Neural progenitor cell (in vitro differentiated cells): ENCODE results near the gene TAF8. TPM values are rescaled to one million over a fixed set of nuclear protein-coding genes. Genes with fewer than 3 reads are reported as not detected.

Source experiments
- DNase-seq: peaks from one replicate; pipeline ENCODE4 v3.0.0-alpha.2; 2016; ENCODE audit warnings: low spot score
- H2AFZ ChIP-seq: fragments of 200-600 bp; sonication (generic); replicated peaks from 2 replicates; pipeline ENCODE4 v1.6.1; 2016; ENCODE audit warnings: antibody characterized with exemption
- H3F3A ChIP-seq: fragments of 200-600 bp; sonication (generic); 2 replicates; pipeline ENCODE4 v1.6.1; 2016; ENCODE audit warnings: antibody characterized with exemption, low read depth
- H3K27ac ChIP-seq: fragments of 200-600 bp; sonication (generic); 2 replicates; pipeline ENCODE4 v1.5.1; 2016; ENCODE audit warnings: mild to moderate bottlenecking
- H3K27me3 ChIP-seq: fragments of 200-600 bp; sonication (generic); 2 replicates; pipeline ENCODE4 v1.6.1; 2016; ENCODE audit warnings: mild to moderate bottlenecking, moderate library complexity
- H3K36me3 ChIP-seq: fragments of 200-600 bp; sonication (generic); 2 replicates; pipeline ENCODE4 v1.5.1; 2016
- H3K4me1 ChIP-seq: fragments of 200-600 bp; sonication (generic); 2 replicates; pipeline ENCODE4 v1.6.1; 2016; ENCODE audit warnings: mixed run types
- H3K4me2 ChIP-seq: fragments of 200-600 bp; sonication (generic); 2 replicates; pipeline ENCODE4 v1.6.1; 2016
- H3K4me3 ChIP-seq: fragments of 200-600 bp; sonication (generic); 2 replicates; pipeline ENCODE4 v1.5.1; 2016
- H3K79me2 ChIP-seq: fragments of 200-600 bp; sonication (generic); 2 replicates; pipeline ENCODE4 v1.6.1; 2016; ENCODE audit warnings: low read depth
- H3K9ac ChIP-seq: fragments of 200-600 bp; sonication (generic); 2 replicates; pipeline ENCODE4 v1.6.1; 2016
- H3K9me3 ChIP-seq: fragments of 200-600 bp; sonication (generic); 2 replicates; pipeline ENCODE4 v1.5.1; 2016; ENCODE audit warnings: low read depth
- H4K20me1 ChIP-seq: fragments of 200-600 bp; sonication (generic); 2 replicates; pipeline ENCODE4 v1.6.1; 2016; ENCODE audit warnings: low read depth
- H3K27ac Mint-ChIP-seq: 3 replicates; pipeline ENCODE4 v1.8.0; 2021; ENCODE audit warnings: mixed read lengths
- H3K27me3 Mint-ChIP-seq: 2 replicates; pipeline ENCODE4 v1.8.0; 2022; ENCODE audit warnings: low read depth, mild to moderate bottlenecking, inconsistent platforms, moderate library complexity, mixed read lengths; ENCODE audit not compliant: insufficient read depth
- H3K36me3 Mint-ChIP-seq: 3 replicates; pipeline ENCODE4 v1.8.0; 2021; ENCODE audit warnings: mixed read lengths
- H3K4me1 Mint-ChIP-seq: 3 replicates; pipeline ENCODE4 v1.8.0; 2021; ENCODE audit warnings: mixed read lengths
- H3K4me3 Mint-ChIP-seq: 3 replicates; pipeline ENCODE4 v1.8.0; 2021; ENCODE audit warnings: mild to moderate bottlenecking, moderate library complexity, mixed read lengths
- H3K9me3 Mint-ChIP-seq: 3 replicates; pipeline ENCODE4 v1.8.0; 2020; ENCODE audit warnings: mixed read lengths
- EZH2 ChIP-seq: fragments of 200-600 bp; sonication (generic); IDR thresholded peaks from 2 replicates; pipeline ENCODE4 v1.6.1; 2017; ENCODE audit warnings: antibody characterized with exemption, mild to moderate bottlenecking, moderate library complexity
- EZH2phosphoT487 ChIP-seq: fragments of 200-600 bp; sonication (generic); IDR thresholded peaks from 2 replicates; pipeline ENCODE4 v1.6.1; 2017; ENCODE audit warnings: antibody characterized with exemption
- total RNA-seq: library from RNA; depleted of rRNA; stranded (reverse); fragments of >200 nt; gene quantifications from 2 replicates; pipeline ENCODE4 v1.2.3, GENCODE V29; 2015; ENCODE audit warnings: low replicate concordance
- TF ChIP-seq, protein P1 (sequence below): fragments of 200-600 bp; sonication (generic); IDR thresholded peaks from 2 replicates; pipeline ENCODE4 v1.5.1; 2017; ENCODE audit warnings: antibody characterized with exemption, mild to moderate bottlenecking

TAF8 gene
- total RNA-seq, 1 donor from 2014 or later, result 38.0 TPM

- H3K9ac ChIP-seq, result no peak overlapping the region
- H2AFZ ChIP-seq, result peak overlapping the region; percentile 100
- H3K4me2 ChIP-seq, result peak overlapping the region; percentile 89
- H3K4me1 ChIP-seq, result peaks cover 3% of the 10 kb centered on the region
- Mint-ChIP-seq H3K27ac (no peak overlapping the region), H3K4me3 (no peak overlapping the region), H3K27me3 (peaks cover 10% of the 10 kb centered on the region), H3K9me3 (no peaks in the 10 kb centered on the region), H3K36me3 (no peaks in the 10 kb centered on the region), H3K4me1 (peaks cover 11% of the 10 kb centered on the region)
- no peaks in the 10 kb centered on the region for H3K9me3 ChIP-seq
- no peaks in the 10 kb centered on the region for H3K36me3 ChIP-seq
- H4K20me1 ChIP-seq, result no peaks in the 10 kb centered on the region
- no peaks in the 10 kb centered on the region for H3K79me2 ChIP-seq
- no peaks in the 10 kb centered on the region for H3K27me3 ChIP-seq
- no peak for TF ChIP-seq EZH2
- no peak overlapping the region for H3K27ac ChIP-seq
- no peak for DNase-seq
- peaks cover 11% of the 10 kb centered on the region for H3F3A ChIP-seq
- peak overlapping the region; percentile 59 for H3K4me3 ChIP-seq
Measured at GRCh38 chr6:42104804-42105125, 54.4 kb downstream of the TAF8 start.

GRCh38 chr6:42105156-42105648, 54.9 kb downstream of the TAF8 start:
- DNase-seq, result no peak
- Mint-ChIP-seq H3K27me3 (peaks cover 8% of the 10 kb centered on the region), H3K4me3 (no peak overlapping the region), H3K27ac (no peak overlapping the region), H3K9me3 (peaks cover 3% of the 10 kb centered on the region), H3K36me3 (no peaks in the 10 kb centered on the region), H3K4me1 (peaks cover 6% of the 10 kb centered on the region)
- Histone ChIP-seq H3K4me3 (no peak overlapping the region), H2AFZ (no peak overlapping the region), H4K20me1 (no peaks in the 10 kb centered on the region), H3K4me2 (no peak overlapping the region), H3K27me3 (no peaks in the 10 kb centered on the region), H3K9me3 (no peaks in the 10 kb centered on the region), H3K4me1 (peaks cover 3% of the 10 kb centered on the region), H3K27ac (no peak overlapping the region), H3F3A (peaks cover 11% of the 10 kb centered on the region), H3K79me2 (no peaks in the 10 kb centered on the region), H3K9ac (no peak overlapping the region), H3K36me3 (no peaks in the 10 kb centered on the region)
- TF ChIP-seq EZH2 (no peak), EZH2phosphoT487 (no peak)
- TF ChIP-seq, protein P1, sequence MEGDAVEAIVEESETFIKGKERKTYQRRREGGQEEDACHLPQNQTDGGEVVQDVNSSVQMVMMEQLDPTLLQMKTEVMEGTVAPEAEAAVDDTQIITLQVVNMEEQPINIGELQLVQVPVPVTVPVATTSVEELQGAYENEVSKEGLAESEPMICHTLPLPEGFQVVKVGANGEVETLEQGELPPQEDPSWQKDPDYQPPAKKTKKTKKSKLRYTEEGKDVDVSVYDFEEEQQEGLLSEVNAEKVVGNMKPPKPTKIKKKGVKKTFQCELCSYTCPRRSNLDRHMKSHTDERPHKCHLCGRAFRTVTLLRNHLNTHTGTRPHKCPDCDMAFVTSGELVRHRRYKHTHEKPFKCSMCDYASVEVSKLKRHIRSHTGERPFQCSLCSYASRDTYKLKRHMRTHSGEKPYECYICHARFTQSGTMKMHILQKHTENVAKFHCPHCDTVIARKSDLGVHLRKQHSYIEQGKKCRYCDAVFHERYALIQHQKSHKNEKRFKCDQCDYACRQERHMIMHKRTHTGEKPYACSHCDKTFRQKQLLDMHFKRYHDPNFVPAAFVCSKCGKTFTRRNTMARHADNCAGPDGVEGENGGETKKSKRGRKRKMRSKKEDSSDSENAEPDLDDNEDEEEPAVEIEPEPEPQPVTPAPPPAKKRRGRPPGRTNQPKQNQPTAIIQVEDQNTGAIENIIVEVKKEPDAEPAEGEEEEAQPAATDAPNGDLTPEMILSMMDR, result no peak

- no peak overlapping the region for H3K4me3 ChIP-seq
- H3K9ac ChIP-seq, result no peak overlapping the region
- Mint-ChIP-seq H3K4me3 (no peak overlapping the region), H3K9me3 (peaks cover 3% of the 10 kb centered on the region), H3K36me3 (no peaks in the 10 kb centered on the region), H3K4me1 (peaks cover 5% of the 10 kb centered on the region), H3K27ac (no peak overlapping the region), H3K27me3 (peaks cover 6% of the 10 kb centered on the region)
- TF ChIP-seq, protein P1, result no peak
- no peak for TF ChIP-seq EZH2
- no peak for TF ChIP-seq EZH2phosphoT487
- H3K27me3 ChIP-seq, result no peaks in the 10 kb centered on the region
- H2AFZ ChIP-seq, result no peak overlapping the region
- H3K9me3 ChIP-seq, result no peaks in the 10 kb centered on the region
- no peak for DNase-seq
- H4K20me1 ChIP-seq, result no peaks in the 10 kb centered on the region
- H3K79me2 ChIP-seq, result no peaks in the 10 kb centered on the region
- H3K4me1 ChIP-seq, result peaks cover 3% of the 10 kb centered on the region
- no peak overlapping the region for H3K27ac ChIP-seq
- no peaks in the 10 kb centered on the region for H3K36me3 ChIP-seq
- no peak overlapping the region for H3K4me2 ChIP-seq
- peaks cover 11% of the 10 kb centered on the region for H3F3A ChIP-seq
Measured at GRCh38 chr6:42105709-42106108, 55.4 kb downstream of the TAF8 start.

DNA sequence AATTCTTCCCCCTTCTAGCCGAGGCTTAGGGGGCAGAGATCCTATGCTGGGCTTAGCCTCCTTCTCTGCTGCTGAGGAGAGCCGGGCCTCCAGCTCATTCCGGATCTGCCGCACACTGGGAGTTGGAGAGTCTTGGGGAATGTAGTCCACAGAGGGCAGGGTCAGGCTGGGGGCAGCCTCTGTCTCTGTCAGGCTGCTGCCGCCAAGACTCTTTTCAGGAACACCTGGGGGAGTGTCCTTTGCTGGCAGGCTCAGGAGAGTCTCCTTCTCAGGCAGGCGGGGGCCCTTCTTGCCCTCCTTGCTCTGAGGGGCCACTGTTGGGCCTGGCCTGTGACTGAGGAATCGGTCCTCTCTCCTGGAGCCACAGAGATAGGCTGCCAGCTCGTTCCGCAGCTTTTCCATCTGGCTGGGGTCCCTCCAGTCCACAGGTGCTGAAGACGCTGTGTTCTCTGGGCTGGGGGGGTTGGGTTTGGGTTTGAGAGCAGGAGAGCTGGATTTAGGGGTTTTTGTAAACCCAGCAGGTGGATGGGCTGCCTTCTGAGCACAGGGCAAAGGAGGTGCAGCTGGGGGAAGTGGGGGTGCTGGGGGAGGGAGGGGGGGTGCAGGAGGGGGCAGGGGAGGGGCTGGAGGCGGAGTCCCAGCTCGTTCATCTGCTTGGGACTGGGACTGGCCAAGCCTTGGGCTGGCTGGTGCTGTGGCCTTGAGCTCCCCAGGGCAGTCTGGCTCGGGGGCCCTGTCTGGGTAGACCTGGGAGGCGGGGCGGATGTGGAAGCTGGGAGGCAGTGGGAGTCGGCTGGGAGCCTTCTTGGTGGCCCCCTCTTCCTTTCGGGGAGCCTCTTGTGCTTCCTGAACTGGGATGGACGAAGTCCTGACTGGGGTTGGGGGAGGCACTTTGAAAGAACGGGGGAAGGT, 56.0 kb downstream of the TAF8 start:
- Mint-ChIP-seq H3K27me3 (peaks cover 7% of the 10 kb centered on the region), H3K27ac (peak overlapping the region; percentile 50), H3K36me3 (no peaks in the 10 kb centered on the region), H3K9me3 (peaks cover 3% of the 10 kb centered on the region), H3K4me3 (no peak overlapping the region), H3K4me1 (peaks cover 5% of the 10 kb centered on the region)
- H3K36me3 ChIP-seq, result no peaks in the 10 kb centered on the region
- no peaks in the 10 kb centered on the region for H3K79me2 ChIP-seq
- no peaks in the 10 kb centered on the region for H3K9me3 ChIP-seq
- H3K4me3 ChIP-seq, result no peak overlapping the region
- TF ChIP-seq, protein P1, result no peak
- TF ChIP-seq EZH2, result no peak
- no peak for TF ChIP-seq EZH2phosphoT487
- H3K9ac ChIP-seq, result no peak overlapping the region
- peaks cover 3% of the 10 kb centered on the region for H3K4me1 ChIP-seq
- DNase-seq, result no peak
- no peak overlapping the region for H3K4me2 ChIP-seq
- no peak overlapping the region for H3K27ac ChIP-seq
- H2AFZ ChIP-seq, result no peak overlapping the region
- H3K27me3 ChIP-seq, result no peaks in the 10 kb centered on the region
- H3F3A ChIP-seq, result peaks cover 11% of the 10 kb centered on the region
- no peaks in the 10 kb centered on the region for H4K20me1 ChIP-seq
